Activated naive CD4-positive, alpha-beta T cell treated with anti-CD3 and anti-CD28 coated beads, Interleukin-2, amount 50 U/mL, for 16 hours (primary cell): Measurements from ENCODE around the gene KCNK15.

Source experiments
- DNase-seq: peaks from one replicate; pipeline ENCODE4 v3.0.0-alpha.2; 2020

The KCNK15 gene

DNA sequence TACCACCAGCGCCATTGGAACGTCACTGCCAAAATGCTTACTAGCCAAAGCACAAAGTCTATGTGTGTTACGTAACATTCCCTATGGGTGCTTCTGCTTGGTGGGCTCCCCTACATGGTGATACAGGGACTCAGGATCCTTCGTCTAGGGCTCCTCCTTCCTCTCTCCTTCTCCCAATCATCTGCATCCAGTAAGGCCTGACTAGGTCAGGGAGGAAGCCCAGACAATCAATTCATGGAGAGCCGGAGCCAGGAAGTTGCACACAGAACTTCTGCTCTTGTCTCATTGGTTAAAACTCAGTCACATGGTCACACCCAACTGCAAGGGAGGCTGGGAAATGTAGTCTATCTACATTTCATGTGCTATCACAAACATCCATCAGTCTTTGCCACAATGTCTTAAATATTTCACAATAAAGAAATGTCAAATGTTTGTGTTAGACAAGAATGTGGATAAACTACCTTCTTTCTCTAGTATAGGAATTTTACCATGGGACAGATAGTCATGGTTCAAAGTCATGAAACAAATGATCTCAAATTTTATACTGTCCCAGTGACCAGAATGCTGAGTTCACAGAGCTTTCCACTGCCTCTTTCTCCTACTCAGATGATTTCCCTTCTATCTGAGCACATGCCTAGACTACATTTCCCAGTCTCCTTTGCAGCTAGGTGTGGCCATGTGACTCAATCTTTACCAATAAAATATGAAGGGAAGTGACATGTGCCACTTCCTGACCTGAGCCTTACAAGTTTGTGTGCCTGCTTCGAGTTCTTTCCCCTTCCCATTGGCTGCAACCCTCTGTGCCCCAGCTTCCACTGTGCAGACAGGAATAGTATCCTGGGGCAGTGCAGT, 9.3 kb upstream of the KCNK15 start:
- no peak for DNase-seq

DNA sequence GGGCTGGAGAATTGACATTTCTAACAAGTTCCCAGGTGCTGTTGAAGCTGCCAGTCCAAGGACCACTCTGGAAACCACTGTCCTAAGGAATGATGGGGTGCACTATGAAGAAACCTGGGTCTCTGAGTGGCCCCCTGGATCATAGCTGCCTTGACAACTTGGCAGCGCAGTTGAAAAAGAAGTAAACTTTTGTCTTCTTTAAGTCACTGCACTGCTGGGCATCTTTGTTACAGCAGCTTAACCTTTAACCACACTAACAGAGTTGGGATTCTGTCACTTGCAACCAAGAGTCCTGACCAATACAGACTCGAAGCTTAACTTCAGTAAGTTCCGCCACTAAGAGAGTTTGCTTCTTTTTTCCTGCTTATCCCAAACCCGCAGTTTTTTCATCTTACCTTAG, 8.5 kb upstream of the KCNK15 start:
- DNase-seq, result no peak

DNA sequence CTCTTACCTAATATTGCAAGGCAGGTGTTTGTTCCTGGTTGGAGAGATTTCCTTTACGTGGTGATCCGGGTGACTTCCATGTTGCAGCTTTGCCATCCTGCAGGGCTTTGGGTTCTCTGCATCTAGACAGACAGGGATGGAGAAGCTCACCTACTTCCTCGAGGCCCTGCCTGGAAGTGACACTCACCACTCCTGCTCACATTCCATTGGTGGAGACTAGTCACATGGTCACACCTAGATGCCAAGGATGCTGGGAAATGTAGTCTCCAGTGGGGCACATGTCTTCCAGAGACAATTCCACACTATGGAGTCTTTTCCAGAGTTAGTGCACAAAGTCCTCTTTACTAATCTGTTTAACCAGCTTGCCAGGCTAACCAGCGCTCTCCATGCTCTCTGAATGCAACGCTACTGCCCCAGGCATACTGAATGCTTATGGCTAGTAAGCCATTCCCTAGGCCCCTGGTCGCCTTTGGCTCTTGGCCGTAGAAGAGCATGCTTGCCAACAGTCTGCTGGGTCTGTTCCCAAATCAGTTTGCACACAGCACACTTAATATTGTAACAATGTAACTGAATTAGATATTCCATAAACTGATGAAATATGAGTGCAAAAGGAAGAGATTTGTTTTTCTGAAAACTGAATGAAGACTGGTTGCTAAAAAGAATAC, 6.7 kb upstream of the KCNK15 start:
- peak; percentile 39 for DNase-seq

DNA sequence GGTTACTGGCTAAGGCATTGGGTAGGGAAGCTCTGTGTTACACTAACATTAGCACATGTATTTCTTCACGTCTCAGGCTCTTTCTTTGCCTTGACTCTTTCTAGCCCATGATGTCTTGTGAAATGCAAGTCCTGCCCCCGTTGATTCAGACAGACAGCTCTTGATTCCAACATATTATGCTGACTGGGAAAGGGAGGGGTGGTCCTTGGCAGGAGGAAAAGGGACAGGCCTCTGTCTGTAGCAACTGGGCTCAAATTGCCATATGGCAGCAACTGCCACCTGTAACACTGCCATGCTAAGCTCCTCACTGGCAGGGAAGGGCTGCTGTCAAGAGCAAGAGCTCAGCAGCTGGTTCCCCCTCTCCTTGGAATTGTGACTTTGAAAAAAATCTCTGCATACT, 5.7 kb upstream of the KCNK15 start:
- no peak for DNase-seq

DNA sequence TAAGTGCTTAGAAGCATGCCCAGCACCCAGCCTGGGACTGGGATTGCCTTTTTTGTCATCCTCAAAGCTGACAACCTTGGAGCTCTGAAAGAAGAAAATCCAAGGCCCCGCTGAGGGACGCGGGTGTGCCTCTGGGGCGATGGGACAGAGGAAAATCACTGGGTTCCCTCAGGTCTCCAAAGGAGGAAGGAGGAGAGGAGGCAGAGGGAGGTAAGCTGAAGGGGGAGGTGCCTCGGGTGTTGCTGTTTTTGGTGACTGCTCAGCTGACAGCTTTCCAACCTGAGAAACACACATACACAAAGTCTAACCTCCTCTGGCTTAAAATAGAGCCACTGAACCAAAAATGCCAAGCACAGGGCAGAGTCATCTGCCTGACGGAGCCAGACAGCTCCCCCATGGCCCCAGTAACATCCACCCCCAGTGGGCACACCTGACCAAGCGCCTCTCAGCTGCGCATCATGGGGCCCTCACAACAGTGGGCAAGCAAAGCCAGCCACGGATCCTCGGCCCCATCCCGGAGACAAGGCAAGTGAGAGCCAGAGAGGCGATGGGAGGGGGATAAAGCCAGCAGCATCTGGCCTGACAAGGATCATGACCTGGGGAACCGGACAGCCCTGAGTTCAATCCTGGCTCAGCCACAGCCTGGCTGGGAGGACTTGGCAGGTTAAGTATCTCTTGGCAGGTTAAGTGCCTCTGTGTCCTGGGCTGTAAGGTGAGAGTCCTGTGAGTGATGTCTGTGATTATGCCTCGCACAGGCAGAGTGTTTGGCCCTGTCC, 3.2 kb upstream of the KCNK15 start:
- no peak for DNase-seq

DNA sequence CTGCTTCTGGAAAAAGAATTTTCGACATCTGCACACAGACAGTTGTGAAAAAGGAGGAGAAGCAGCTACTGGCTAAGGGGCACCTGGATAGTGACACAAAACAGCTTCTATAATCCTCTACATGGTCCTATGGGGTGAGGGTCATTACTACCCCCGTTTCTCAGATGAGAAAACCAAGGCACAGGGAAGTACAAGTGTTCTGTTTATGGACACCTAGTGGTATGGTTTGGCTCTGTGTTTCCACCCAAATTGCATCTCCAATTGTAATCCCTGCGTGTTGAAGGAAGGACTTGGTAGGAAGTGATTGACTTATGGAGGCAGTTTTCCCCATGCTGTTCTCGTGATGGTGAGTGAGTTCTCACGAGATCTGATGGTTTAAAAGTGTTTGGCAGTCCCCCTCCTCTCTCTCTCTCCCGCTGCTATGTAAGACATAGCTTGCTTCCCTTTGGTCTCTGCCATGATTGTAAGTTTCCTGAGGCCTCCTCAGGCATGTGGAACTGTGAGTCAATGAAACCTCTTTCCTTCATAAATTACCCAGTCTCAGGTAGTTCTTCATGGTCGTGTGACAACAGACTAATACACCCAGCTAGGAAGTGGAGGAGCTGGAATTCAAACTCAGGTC, 2.5 kb upstream of the KCNK15 start:
- no peak for DNase-seq

DNA sequence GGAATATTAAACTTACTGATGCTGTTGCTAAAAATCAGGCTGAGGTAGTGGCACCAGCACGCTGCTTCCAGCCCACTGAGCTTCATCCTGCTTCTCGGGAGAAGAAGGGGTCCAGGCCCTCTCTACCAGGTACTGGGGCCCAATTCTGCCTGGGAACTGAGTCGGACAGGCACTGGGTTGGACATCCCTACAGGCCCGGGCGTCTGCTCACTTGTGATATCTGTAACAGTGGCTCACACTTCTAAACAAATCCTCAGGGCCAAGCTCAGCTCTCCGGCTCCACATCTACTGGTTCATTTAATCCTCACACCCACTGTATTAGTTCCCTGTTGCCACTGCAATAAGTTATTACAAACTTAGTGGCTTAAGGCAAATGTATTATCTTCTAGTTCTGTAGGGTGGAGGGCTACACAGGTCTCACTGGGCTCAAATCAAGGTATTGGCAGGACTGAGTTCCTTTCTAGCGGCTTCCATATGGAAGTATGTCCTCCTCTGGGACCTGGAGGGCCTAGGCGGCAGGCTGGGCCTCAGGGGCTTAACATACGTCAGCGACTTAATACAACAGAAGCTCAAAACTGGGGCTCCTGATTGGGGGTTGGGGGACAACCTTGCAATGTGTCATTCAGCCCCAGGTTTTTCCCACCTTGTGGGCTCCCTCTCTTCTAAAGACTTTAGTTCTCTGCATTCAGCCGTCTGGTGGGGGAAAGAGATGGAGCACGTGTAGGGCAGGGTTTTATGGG, 1.6 kb upstream of the KCNK15 start:
- no peak for DNase-seq

DNA sequence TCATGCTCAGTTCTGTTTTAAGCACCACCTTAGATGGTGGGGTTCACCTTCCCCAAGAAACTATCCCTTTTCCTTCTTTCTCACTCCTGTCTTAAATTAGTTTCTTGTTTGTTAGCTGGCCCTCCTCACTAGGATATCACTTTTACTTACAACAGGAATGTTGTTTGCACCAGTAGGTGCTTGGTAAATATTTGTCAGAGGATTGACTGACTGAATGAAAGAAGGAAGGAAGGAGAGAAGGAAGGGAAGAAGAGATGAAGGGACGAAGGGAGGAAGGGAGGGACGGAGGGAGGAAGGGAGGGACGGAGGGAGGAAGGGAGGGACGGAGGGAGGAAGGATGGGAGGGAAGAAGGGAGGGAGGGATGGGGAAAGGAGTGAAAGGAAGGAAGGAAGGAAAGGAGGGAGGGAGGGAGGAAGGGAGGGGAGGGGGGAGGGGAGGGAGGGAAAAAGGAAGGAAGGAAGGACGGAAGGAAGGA, 505 bp upstream of the KCNK15 start:
- DNase-seq, result no peak

DNA sequence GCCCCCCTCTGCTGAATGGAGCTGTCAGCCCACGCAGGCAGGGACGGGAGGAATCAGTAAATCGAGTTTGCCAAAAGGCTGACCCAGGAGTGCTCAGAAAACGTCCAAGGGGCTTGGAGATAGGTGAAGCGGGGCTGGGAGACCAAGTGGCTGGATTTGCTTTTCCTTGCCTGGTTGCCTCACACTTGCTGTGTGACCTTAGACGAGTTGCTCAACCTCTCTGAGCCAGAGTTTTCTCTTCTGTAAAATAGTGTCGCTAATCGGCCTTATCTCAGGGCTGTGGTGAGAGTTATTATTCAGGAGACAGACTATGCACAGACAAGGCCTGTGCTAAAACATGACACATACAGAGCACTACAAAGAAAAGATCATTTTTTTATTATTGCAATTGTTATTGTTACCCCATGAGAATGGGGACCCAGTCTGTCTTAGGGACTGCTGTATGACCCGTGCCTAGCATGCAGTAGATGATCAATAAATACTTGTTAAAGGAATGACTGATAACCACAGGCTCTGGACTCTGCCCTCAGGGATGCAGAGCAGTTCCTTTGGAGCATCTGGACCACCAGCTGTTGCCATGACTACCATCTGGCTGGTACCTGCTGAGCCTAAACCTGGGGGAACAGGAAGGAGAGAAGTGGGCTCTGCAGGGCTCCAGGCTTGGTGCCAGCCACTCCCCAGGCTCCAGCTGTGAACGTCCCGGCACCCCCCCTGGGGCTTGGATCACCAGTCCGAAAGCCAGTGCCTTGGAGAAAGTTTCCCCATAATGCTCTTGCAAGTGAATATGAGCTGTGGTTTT, 901 bp downstream of the KCNK15 start:
- no peak for DNase-seq

DNA sequence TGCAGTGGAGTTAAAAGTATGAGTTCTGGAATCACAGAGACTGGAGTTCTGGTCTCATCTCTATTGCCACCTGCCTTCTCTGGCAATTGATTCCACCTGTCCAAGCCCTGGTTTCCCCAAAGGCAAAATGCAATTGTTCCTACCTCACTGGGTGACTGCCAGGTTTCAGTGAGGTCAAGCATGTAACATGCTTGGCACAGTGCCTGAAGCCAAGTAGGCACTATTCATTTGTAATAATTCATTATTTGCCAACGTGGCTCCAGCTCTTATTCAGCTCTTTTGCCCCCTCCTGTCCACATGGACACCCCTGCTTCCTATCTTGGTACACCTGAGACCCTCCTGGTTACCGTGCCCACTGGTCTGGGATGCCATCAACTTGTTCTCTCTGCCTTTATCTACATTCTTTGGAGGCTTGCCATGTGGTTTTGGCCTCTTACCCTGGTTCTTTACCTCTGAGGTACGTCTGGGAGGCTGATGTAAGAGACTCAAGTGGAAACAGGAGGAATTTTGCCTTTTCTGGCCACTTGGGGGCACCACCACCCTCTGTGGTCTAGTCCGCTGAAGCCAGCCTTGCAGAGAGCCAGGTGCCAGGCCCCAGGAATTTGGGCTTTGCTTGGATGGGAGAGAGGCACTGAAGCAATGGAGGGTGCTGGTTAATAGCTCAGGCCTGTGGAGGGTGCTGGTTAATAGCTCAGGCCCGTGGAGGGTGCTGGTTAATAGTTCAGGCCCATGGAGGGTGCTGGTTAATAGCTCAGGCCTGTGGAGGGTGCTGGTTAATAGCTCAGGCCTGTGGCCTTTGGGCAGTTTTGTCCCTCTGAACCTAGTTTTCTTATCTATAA, 1.7 kb downstream of the KCNK15 start:
- peak; percentile 72 for DNase-seq

DNA sequence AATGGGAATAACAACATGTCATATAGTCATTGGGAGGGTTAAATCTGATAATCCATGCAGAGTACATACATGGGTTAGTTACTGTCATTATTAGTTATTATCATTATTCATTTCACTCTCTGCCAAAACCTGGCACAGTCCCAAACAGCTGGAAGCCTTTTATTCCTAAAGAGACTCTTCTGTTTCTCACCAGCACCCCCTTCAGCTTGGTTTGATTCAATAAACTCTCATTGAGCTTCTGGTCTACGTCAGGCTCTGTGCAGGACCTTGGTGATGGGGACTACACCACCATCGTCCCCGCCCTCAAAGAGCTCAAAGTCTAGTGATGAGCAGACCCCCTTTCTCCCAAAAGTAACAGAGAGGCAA, 2.3 kb downstream of the KCNK15 start:
- no peak for DNase-seq

DNA sequence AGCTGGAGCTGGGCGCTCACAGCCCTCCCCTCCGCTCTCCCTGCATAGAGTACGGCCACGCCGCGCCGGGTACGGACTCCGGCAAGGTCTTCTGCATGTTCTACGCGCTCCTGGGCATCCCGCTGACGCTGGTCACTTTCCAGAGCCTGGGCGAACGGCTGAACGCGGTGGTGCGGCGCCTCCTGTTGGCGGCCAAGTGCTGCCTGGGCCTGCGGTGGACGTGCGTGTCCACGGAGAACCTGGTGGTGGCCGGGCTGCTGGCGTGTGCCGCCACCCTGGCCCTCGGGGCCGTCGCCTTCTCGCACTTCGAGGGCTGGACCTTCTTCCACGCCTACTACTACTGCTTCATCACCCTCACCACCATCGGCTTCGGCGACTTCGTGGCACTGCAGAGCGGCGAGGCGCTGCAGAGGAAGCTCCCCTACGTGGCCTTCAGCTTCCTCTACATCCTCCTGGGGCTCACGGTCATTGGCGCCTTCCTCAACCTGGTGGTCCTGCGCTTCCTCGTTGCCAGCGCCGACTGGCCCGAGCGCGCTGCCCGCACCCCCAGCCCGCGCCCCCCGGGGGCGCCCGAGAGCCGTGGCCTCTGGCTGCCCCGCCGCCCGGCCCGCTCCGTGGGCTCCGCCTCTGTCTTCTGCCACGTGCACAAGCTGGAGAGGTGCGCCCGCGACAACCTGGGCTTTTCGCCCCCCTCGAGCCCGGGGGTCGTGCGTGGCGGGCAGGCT, 4.6 kb downstream of the KCNK15 start:
- DNase-seq, result no peak

DNA sequence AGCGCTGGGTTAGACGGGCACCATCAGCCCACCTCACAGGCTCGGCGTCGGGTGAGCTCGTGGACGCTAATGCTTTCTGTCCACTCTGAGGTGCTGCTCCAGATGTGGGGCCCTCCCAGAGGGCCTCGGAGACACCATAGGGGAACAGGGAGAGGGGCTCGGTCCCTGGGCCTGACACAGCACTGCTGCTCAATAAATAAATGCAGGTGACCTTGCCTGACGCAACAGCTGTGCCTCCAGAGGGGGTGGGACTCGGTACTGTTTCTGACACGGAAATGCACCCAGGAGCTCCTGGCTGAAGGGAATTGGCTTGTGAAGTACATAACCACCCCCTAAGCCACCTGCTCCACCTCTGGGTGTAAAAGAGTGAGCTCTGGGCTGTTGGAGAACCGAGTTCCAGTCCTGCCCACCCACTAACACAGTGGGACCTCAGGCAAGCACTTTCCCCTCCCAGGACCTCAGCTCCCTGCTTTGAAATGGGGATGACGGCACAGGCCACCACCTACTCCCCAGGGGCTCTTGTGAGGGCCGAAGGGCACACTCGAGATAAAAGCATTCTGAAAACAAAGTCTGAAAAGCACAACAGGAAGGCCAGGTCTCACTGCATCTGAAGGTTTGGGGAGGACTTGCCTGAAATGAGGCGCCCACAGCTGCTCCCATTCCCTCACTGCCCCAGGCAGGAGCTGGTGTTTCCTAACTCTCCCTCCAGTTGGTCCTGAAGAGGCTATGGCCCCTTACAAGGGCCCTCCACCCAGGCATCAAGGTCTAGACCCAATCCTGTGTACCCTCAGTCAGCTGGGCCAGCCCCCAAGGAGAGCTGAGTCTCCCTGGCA, 6.7 kb downstream of the KCNK15 start:
- no peak for DNase-seq

DNA sequence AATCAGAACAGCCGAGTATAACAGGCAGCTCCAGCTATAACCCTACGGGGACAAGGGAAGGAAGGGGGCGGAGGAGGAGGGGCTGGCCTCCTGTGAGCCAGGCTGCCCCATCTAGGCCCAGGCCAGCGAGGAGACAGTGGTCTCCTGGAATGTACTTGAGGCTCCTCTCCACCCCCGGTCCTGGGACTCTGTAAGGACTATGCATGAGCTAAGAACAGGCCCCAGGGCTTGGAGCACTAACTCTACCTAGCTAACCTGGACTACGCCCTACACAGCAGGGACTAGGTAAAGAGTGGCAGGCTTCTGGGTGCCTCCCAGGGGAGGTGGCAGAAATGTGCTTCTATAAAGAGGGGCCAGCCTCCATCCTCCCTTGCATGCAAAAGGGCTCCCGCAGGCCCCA, 8.9 kb downstream of the KCNK15 start:
- no peak for DNase-seq

DNA sequence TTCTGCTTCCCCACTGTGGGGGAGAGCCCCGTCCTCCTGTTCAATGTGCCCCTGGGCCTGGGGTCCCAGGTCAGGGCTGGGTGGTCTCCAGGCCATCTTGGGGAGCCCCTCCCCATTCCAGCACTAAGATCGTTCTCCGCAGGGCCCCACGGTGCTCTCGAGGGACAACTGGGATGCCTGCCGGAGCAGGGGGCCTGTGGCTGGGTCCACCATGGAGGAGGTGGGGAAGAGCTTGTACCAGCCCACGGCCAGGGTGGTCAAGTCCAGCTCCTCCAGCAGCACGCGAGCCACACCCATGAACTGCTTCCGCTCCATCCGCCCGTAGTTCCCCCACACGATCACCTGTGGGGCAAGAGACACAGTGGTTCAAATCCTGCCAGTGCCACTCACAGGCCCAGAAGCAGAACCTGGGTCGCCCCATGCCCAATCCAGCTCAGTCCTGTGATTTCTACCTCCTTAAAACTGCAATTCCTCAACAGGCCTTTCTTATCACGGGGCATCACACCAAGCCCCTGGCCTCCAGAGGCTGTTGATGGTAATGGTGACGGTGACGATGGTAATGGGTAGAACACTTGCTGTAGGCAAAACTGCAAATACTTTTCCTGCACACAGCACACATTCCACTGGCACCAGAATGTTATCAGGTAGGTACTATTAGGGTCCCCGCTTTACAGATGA, 10.5 kb downstream of the KCNK15 start:
- no peak for DNase-seq

DNA sequence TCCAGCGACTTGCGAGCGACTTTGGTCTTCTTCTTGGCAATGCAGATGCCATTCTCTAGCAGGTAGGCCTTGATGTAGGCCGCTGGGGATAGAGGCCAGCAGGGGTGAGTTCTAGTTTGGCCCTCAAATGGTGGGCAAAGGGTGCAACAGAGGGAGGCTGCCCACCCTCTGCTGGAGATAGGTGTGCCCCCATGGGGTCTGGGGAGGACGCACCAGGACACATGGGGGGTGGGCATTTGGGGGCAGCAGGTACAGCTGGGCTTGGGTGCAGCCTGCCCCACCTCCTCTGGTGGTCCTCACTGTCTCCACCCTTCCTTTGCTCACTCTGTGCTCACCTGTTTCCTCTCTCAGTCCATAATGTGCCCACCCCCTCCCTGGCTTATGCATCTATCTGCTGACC, 11.3 kb downstream of the KCNK15 start:
- DNase-seq, result no peak

DNA sequence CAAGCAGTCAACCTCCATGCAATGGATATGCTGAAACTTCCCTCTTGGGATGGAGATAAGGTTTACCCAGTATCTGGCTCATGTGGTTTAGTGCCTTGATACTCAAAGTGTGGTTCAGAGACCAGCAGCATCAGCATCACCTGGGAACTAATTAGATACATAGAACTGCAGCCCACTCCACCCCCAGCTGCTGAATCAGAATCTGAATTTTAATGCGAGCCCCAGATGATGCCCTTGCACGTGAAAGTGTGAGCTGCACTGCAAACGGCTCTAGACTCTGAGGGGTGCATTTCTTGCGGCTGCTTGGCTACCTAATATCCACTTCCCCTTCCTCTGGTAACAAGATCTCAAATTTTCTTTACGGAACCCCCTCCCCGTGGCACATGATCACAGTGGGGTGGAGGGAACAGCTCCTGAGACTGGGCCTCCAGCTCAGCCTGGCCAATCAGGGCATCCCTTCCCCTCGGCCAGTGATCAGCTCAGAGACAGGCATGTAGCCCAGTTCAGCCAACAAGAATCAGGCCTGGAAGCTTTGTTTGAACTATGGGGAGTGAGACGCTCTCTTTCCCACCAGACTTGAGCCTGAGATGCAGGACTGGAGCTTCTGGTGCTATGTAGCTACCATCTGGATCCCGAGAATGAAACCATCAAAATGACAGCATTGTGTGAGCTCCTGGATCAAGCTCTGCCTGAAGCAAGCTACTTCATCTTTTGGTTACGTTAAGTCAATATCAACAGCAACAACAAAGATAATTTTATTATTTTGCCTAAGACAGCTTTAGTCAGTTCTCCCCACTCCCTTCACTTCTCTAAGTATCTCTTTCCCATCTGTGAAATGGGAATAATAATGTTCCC, 12.8 kb downstream of the KCNK15 start:
- no peak for DNase-seq
